Tongue (tissue), 3 donors: Measurements from ENCODE around the gene TFE3. TPM values are rescaled to one million over a fixed set of nuclear protein-coding genes. Genes with fewer than 3 reads are reported as not detected.
"Not testable (repeated sequence)": the region's sequence is repeated elsewhere in the genome, so short reads cannot be mapped to it uniquely, and the experiment has no call there.

Experiments used
- DNase-seq: peaks from one replicate; pipeline ENCODE4 v3.0.0-alpha.2; 2015
- small RNA-seq: library from RNA; depleted of rRNA; stranded (forward); fragments of <200 nt; gene quantifications from one replicate; pipeline ENCODE3, GENCODE V24; 2014; ENCODE audit warnings: low replicate concordance
- total RNA-seq: library from RNA; depleted of rRNA; stranded (reverse); fragments of >200 nt; gene quantifications from one replicate; pipeline ENCODE4 v1.2.3, GENCODE V29; 2014

Gene TFE3
- total RNA-seq, 1 donor from 2014 or later, result 27.1 TPM

DNA sequence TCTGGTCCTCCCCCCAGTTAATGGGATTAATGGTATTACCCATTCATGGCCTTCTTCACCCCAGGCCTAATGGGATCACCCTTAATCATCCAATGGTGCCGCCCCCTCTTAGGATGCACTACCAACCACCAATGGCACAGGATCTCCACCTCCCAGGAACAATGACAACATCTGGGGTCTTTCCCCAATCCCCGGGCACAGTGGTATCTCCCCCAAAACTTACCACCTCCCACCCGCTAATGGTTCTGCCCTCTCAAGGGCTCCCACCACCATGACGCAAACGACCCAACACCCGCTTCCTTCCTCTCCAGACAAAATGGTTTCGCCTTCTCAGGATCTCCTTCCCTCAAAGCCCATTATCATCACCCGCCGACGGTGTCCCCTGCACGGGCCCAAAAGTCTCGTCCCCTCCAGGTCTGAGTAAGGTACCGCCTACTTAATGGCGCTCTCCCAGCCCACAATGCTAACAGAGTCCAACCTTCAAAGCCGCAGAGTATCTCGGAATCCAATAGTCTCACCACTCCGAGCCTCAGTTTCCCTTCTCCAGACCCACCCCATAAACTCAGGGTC is 41.6 kb downstream of the TFE3 start:
- DNase-seq, result peak; percentile 17

- no peak for DNase-seq
These were observed 42.5 kb downstream of the TFE3 start for GRCh38 chrX:49000636-49001035.

- no peak for DNase-seq
These were observed 44.1 kb downstream of the TFE3 start for GRCh38 chrX:48999030-48999429.

DNA sequence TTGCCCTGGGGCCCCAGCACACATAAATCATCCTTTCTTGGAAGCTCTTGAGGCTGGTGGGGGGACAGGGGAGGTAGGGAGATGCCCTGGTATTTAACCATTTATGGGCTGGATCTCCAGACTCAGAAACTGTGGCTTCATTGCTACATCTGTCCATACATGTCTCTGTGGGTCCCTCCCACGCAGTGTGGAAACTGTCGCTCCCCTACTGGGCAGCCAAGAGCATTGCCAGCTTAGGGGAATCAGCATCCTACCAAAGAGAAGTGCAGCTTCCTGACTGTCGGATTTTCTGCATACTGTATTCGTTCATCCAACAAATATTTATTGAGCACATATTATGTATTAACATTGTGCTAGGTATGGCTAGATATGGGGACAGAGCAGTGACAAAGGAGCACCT is 44.8 kb downstream of the TFE3 start:
- no peak for DNase-seq

DNA sequence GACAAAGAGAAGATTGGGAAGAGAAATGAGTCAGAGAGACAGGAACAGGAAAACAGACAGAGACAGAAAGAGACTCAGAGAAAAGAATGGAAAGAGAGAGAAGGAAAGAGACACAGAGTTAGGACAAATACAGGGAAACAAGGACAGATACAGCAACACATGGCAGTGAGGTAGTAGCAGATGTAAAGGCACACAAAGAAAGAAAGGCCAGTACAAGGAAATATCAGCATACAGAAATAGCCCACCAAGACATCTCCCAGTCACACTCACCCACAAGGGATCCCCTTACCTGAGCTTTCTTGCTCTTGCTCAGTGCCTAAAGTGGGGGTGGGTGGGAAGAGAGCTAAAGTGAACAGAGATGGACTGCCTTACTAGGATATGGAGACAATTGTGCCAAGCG is 45.3 kb downstream of the TFE3 start:
- DNase-seq, result no peak

DNA sequence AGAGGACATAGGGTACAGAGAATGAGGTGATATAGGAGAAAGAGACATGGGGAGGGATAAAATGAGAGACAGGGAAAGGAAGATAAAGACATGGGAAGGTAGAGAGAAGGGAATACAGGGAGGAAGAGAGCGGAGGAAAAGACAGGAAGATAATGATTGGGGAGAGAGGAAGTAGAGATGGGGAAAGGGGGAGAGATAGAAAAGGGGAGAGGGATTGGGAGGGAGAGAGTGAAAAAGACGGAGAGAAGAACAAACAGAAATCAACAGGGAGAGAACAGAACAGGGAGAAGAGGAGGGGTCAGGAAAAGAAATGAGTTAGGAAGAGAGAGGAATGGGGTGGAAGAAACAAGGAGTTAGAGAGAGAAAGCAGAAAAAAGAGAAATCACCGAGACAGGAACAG is 45.7 kb downstream of the TFE3 start:
- DNase-seq, result no peak

- no peak for DNase-seq
These were observed 46.2 kb downstream of the TFE3 start for GRCh38 chrX:48996969-48997368.

DNA sequence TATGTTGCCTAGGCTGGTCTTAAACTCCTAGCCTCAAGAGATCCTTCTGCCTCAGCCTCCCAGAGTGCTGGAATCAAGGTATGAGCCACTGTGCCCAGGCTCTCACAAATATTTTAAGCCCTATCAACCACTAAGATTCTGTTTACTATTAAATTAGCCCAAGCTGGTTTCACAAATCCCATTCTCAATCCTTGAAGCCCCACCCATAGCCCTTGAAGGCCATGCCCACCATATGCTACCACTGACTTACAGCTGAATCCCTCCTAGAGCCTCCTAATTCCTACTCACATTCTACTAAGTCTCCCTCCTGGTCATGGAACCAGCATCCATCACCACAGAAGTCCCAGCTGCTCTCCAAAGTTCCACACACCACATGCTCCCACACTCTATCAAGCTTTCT is 50.8 kb downstream of the TFE3 start:
- DNase-seq, result no peak

- DNase-seq, result no peak
These were observed 53.7 kb downstream of the TFE3 start for GRCh38 chrX:48989483-48989882.

DNA sequence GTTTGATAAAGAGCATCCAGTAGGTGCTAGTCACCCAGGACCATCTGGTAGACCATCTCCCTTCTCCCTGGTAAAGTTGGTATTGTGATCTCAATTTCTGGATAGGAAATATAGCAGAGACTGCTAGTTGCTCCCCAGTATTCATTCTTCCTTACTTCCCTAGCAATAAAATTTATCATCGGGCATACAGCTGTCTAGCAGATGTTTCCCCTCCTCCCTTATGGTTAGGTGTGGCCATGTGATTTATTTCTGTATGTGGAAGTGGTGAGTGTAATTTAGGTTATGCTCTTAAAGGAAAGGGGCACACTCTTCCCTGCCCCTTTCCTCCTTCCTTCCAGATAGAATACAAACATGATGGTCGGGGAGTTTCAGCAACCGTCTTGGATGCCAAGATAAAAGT is 59.3 kb downstream of the TFE3 start:
- no peak for DNase-seq

GRCh38 chrX:48983081-48983480 is 60.1 kb downstream of the TFE3 start:
- DNase-seq, result no peak

DNA sequence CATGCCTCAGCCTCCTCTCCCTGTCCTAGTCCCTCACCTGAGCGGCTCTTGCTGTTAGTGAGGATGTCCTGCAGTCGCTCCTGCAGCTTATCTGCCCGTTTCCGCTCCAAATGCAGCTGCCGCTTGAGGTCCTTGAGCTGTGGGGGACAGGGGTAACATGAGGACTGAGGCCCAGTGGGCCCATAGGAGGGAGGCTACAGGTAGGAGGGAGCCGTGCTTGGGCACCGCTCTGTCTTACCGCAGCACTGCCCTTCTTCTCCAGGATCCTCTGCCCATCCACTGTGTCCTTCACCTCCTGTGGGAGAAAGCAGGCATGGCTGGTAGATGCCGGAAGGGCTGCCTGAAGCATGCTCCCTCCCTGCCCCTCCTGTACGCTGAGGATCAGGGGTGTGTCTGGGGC is 62.0 kb downstream of the TFE3 start:
- no peak for DNase-seq

DNA sequence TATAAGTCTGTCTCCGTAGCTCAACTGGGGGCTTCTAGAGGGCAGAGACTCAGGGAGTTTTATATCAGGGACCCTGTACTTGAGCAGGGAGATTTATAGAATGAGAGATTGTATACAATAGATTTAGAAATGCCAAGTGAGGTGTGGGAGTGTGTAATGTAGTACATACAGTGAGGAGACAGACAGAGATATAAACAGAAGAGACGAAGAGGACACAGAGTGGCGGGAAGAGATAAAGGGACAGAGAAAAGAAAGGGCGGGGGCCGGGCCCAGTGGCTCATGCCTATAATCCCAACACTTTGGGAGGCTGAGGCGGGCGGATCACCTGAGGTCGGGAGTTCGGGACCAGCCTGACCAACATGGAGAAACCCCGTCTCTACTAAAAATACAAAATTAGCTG is 62.8 kb downstream of the TFE3 start:
- DNase-seq, result not testable (repeated sequence)

Small RNA genes within 50 kb of the gene (small RNA-seq; reads per million reads assigned to genes)
- not detected for gene RNU4-52P

Other genes starting within 250 kb of the TFE3 start
- 119 TPM for gene HDAC6, start 241.3 kb downstream of the TFE3 start, total RNA-seq
- not detected for gene ERAS, start 216.8 kb downstream of the TFE3 start, total RNA-seq
- 2.5 TPM for gene PCSK1N, start 207.7 kb downstream of the TFE3 start, total RNA-seq
- gene TIMM17B, start 145.6 kb downstream of the TFE3 start, total RNA-seq, result 36.7 TPM
- gene PQBP1, start 145.4 kb downstream of the TFE3 start, total RNA-seq, result 25.2 TPM
- gene SLC35A2, start 131.7 kb downstream of the TFE3 start, total RNA-seq, result 11.1 TPM
- 1.8 TPM for gene PIM2, start 124.3 kb downstream of the TFE3 start, total RNA-seq
- 30.8 TPM for gene OTUD5, start 85.8 kb downstream of the TFE3 start, total RNA-seq
- gene KCND1, start 71.5 kb downstream of the TFE3 start, total RNA-seq, result 2.1 TPM
- 21.0 TPM for gene GRIPAP1, start 41.1 kb downstream of the TFE3 start, total RNA-seq
- gene CCDC120, start 15.6 kb upstream of the TFE3 start, total RNA-seq, result 2.7 TPM
- 1.3 TPM for gene PRAF2, start 30.6 kb upstream of the TFE3 start, total RNA-seq
- gene WDR45, start 36.5 kb upstream of the TFE3 start, total RNA-seq, result 20.3 TPM
- 22.9 TPM for gene GPKOW, start 80.4 kb upstream of the TFE3 start, total RNA-seq
- 3.5 TPM for gene MAGIX, start 119.4 kb upstream of the TFE3 start, total RNA-seq
- gene PLP2, start 128.5 kb upstream of the TFE3 start, total RNA-seq, result 16.5 TPM
- gene PRICKLE3, start 143.0 kb upstream of the TFE3 start, total RNA-seq, result 7.7 TPM
- gene SYP, start 156.8 kb upstream of the TFE3 start, total RNA-seq, result 1.1 TPM
- not detected for gene CACNA1F, start 190.0 kb upstream of the TFE3 start, total RNA-seq
- 10.6 TPM for gene CCDC22, start 192.1 kb upstream of the TFE3 start, total RNA-seq
- 0.21 TPM for gene FOXP3, start 221.4 kb upstream of the TFE3 start, total RNA-seq
- gene PPP1R3F, start 226.4 kb upstream of the TFE3 start, total RNA-seq, result 14.4 TPM